ENCODE data around the gene TMEM150B. TPM values are rescaled to one million over a fixed set of nuclear protein-coding genes. Genes with fewer than 3 reads are reported as not detected.

Gene TMEM150B
- total RNA-seq, 2 experiments from 2014 or later, result not detected

DNA sequence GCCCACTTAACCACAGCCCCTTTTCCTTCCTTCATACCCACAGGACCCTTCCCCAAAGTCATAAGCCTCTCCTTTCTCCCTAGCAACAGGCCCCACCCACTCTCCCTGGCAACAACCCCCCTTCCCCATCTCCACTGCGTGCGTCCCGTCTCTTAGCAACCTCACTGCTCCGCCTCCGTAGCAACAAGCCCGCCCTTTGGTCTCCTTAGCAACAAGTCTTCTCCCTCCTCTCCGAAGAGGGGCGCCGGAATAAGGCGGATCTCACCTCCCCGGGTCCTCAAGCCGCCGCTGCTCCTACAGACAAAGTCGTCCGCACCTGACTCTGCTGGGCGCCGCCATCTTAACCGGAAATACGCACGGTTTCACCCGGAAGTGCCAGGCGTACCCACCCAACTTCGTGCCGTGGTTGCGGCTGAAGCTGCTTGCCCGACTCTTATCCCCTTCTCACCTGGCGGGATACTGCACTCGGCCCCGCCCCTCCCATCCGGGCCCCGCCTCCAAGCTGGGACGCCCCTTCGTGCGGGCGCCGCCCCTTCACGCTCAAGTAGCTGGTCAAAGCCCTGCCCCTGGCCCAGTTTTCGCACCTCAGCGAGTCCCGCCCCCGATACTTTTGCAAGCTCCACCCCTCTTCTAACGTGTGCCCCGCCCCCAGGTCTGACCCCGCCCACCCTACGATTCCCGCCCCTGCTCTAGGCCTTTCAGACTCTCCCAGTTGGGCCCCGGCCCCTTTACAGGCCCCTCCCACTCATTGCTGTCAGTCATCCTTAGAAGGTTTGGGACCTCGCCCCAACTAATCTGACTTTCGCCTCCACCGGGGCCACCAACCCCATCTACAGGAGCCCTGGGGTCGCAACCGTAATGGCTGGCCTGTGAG lies 45.1 kb downstream of the TMEM150B start, which contains the start of gene HSPBP1:
Gene HSPBP1 (minus strand): TSS at position 341 of the 874 bp plus-strand sequence. CDS start 502 bp downstream, outside the sequence.
- H2AFZ ChIP-seq (ENCODE audit: low read length), result peak within 1 kb of the TSS; percentile 43; the same call in 1 of the 2 replicates
- H3K36me3 ChIP-seq (ENCODE audit: insufficient read depth, low read length), result peaks cover 16% of the 10 kb centered on the region; the same call in 1 of the 2 replicates
- ChIA-PET POLR2A (interaction anchor here (0.6 to 1.4 kb wide), 6 partner anchors 13 to 30 kb away, joined by 3 to 6 read pairs (median 3); no protein-coding TSS in a partner anchor), CTCF (ENCODE audit: unreplicated experiment) (no interaction called here)
- no peaks in the 10 kb centered on the region for H4K20me1 ChIP-seq (ENCODE audit: insufficient read depth, low read length)
- no peaks in the 10 kb centered on the region for H3K9me3 ChIP-seq (ENCODE audit: low read length)
- H3K4me2 ChIP-seq (ENCODE audit: low read length), result peak within 1 kb of the TSS; percentile 99
- no peaks in the 10 kb centered on the region for H3K9me2 ChIP-seq (ENCODE audit: insufficient read depth, low read length)
- peaks cover 78% of the 10 kb centered on the region for H3K4me1 ChIP-seq (ENCODE audit: insufficient read depth, low read length, poor library complexity, severe bottlenecking)
- peak within 1 kb of the TSS; percentile 95 for H3K4me3 ChIP-seq (ENCODE audit: low read depth, low read length, poor library complexity, severe bottlenecking)
- H3K79me2 ChIP-seq (ENCODE audit: insufficient read depth, low read depth, low read length), result peaks cover 28% of the 10 kb centered on the region
- DNase-seq (ENCODE audit: low spot score), result peak; percentile 98
- TF ChIP-seq, protein P1, sequence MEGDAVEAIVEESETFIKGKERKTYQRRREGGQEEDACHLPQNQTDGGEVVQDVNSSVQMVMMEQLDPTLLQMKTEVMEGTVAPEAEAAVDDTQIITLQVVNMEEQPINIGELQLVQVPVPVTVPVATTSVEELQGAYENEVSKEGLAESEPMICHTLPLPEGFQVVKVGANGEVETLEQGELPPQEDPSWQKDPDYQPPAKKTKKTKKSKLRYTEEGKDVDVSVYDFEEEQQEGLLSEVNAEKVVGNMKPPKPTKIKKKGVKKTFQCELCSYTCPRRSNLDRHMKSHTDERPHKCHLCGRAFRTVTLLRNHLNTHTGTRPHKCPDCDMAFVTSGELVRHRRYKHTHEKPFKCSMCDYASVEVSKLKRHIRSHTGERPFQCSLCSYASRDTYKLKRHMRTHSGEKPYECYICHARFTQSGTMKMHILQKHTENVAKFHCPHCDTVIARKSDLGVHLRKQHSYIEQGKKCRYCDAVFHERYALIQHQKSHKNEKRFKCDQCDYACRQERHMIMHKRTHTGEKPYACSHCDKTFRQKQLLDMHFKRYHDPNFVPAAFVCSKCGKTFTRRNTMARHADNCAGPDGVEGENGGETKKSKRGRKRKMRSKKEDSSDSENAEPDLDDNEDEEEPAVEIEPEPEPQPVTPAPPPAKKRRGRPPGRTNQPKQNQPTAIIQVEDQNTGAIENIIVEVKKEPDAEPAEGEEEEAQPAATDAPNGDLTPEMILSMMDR (conservative IDR thresholded peaks at IDR 0.05; ENCODE audit: low read length), result no peak
- no peak for TF ChIP-seq EZH2phosphoT487 (IDR thresholded peaks at IDR 0.05; ENCODE audit: borderline replicate concordance, low read depth, low read length)
- BruUV-seq (replicated peaks), result no TSS peak
- H3K27ac ChIP-seq (ENCODE audit: low read depth, low read length, poor library complexity, severe bottlenecking), result peak within 1 kb of the TSS; percentile 93
- intact Hi-C loops (cut with micrococcal nuclease; ENCODE audit: unreplicated experiment), result loop anchor here (1.0 to 5.0 kb wide), 4 partner anchors 21 to 127 kb away; partner anchors contain the start of genes PPP6R1 and UBE2S

DNA sequence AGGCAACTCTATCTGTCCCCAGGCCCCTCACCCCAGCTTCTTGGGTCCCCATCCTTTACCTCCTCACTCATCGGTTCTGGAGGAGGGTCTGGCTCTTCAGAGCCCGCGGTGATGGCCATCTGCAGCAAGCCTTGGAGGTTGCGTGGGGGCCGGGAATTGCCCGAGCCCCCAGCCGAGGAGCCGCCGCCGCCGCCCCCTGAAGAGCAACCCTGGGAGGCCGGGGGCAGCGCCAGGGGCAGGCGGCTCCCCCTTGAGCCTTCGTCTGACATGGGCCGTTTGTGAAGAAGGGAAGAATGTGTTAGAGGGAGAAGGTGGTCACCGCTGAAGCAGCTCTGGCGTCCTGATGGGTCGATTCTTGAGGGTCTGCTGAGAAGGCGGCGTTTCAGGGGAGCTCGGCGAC lies 45.8 kb downstream of the TMEM150B start:
- BruUV-seq (replicated peaks), result no TSS peak
- H2AFZ ChIP-seq (ENCODE audit: low read length), result no peak overlapping the region

More for the DNA sequence above, 45.8 kb downstream of the TMEM150B start:
- H3K4me2 ChIP-seq (ENCODE audit: low read length), result peak overlapping the region; percentile 99
- POLR2A ChIA-PET, result no interaction called here
- intact Hi-C loops (cut with micrococcal nuclease; ENCODE audit: unreplicated experiment), result no loop called here
- peak overlapping the region; percentile 93 for H3K27ac ChIP-seq (ENCODE audit: low read depth, low read length, poor library complexity, severe bottlenecking)
- CTCF ChIA-PET (ENCODE audit: unreplicated experiment), result no interaction called here
- H3K4me3 ChIP-seq (ENCODE audit: low read depth, low read length, poor library complexity, severe bottlenecking), result peak overlapping the region; percentile 95
- peaks cover 16% of the 10 kb centered on the region; the same call in 1 of the 2 replicates for H3K36me3 ChIP-seq (ENCODE audit: insufficient read depth, low read length)
- H3K9me3 ChIP-seq (ENCODE audit: low read length), result no peaks in the 10 kb centered on the region
- TF ChIP-seq EZH2phosphoT487 (IDR thresholded peaks at IDR 0.05; ENCODE audit: borderline replicate concordance, low read depth, low read length), result no peak
- TF ChIP-seq, protein P1 (conservative IDR thresholded peaks at IDR 0.05; ENCODE audit: low read length), result no peak
- no peaks in the 10 kb centered on the region for H4K20me1 ChIP-seq (ENCODE audit: insufficient read depth, low read length)
- H3K9me2 ChIP-seq (ENCODE audit: insufficient read depth, low read length), result no peaks in the 10 kb centered on the region
- DNase-seq (ENCODE audit: low spot score), result no peak
- peaks cover 33% of the 10 kb centered on the region for H3K79me2 ChIP-seq (ENCODE audit: insufficient read depth, low read depth, low read length)
- H3K4me1 ChIP-seq (ENCODE audit: insufficient read depth, low read length, poor library complexity, severe bottlenecking), result peaks cover 79% of the 10 kb centered on the region
